Measurements from ENCODE around the gene INTS1. TPM values are rescaled to one million over a fixed set of nuclear protein-coding genes. Genes with fewer than 3 reads are reported as not detected.

INTS1 gene
- total and polyA plus RNA-seq, 10 of the 15 experiments (the other 5 are each of a cell fraction or from before 2014, with no cell fraction given), result 0.52 to 89.0 (median 15.1) TPM

DNA sequence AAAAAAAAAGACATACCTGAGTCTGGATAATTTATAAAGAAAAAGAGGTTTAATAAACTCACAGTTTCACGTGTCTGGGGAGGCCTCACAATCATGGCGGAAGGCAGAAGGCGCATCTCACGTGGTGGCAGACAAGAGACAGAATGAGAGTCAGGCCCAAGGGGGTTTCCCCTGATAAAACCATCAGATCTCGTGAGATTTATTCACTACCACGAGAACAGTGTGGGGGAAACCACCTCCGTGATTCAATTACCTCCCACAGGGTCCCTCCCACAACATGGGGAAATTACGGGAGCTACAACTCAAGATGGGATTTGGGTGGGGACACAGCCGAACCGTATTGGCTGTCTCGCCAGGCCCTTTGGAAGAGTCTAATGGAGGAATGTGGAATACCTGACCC, 17.3 kb upstream of the INTS1 start:
- in situ Hi-C loops (cut with MboI), result no loop called here
- ChIA-PET POLR2A (no interaction called here), RAD21 (ENCODE audit: unreplicated experiment) (no interaction called here), CTCF (interaction anchor here (0.6 kb wide), 1 partner anchor 341 kb away, joined by 3 read pairs; no protein-coding TSS in a partner anchor), SMC1A (ENCODE audit: uncharacterized antibody, unreplicated experiment) (no interaction called here)
- Histone ChIP-seq H3K27ac (ENCODE audit: control insufficient read depth, insufficient read depth) (no peak overlapping the region), H3K4me3 (no peak overlapping the region), H3K36me3 (ENCODE audit: control insufficient read depth in 2 of 2, insufficient read depth in 2 of 2, low read length in 1 of 2) (no peaks in the 10 kb centered on the region), H3K4me1 (ENCODE audit: control insufficient read depth, insufficient read depth, low read length) (no peaks in the 10 kb centered on the region), H2AFZ (ENCODE audit: control insufficient read depth, low read depth, low read length) (no peak overlapping the region), H3K27me3 (replicated peaks in 1 of 2; ENCODE audit: control insufficient read depth in 2 of 2, insufficient read depth in 2 of 2, low read length in 1 of 2) (no peaks in the 10 kb centered on the region), H3K4me2 (ENCODE audit: control insufficient read depth, insufficient read depth) (no peak overlapping the region), H3K9me3 (replicated peaks; ENCODE audit: control insufficient read depth, insufficient read depth, low read length) (peaks cover 2% of the 10 kb centered on the region; the same call in 1 of the 3 replicates), H3K9ac (ENCODE audit: control insufficient read depth, insufficient read depth, low read length) (no peak overlapping the region), H3K79me2 (ENCODE audit: control insufficient read depth, insufficient read depth, low read length) (no peaks in the 10 kb centered on the region), H4K20me1 (ENCODE audit: control insufficient read depth, insufficient read depth) (no peaks in the 10 kb centered on the region)
- intact Hi-C loops (cut with micrococcal nuclease; ENCODE audit: unreplicated experiment), result no loop called here
- FAIRE-seq, result no peak
- peak; percentile 49 for ATAC-seq
- TF ChIP-seq ZNF207 (IDR thresholded peaks at IDR 0.05; ENCODE audit: borderline replicate concordance) (no peak), EP300 (IDR thresholded peaks at IDR 0.05; ENCODE audit: borderline replicate concordance in 1 of 2, control insufficient read depth in 1 of 2, low read depth in 2 of 2, low read length in 2 of 2) (no peak), TCF7 (IDR thresholded peaks at IDR 0.05; ENCODE audit: borderline replicate concordance) (no peak), MEF2A (IDR thresholded peaks at IDR 0.05; ENCODE audit: insufficient read depth, low read depth, low read length) (no peak), MYB (IDR thresholded peaks at IDR 0.05; ENCODE audit: borderline replicate concordance, low read depth, low read length) (no peak), ZNF24 (IDR thresholded peaks at IDR 0.05) (no peak), JUND (IDR thresholded peaks at IDR 0.05; ENCODE audit: low read depth, low read length) (no peak), NR2F1 (conservative IDR thresholded peaks at IDR 0.05) (no peak), RUNX3 (IDR thresholded peaks at IDR 0.05; ENCODE audit: low read length) (no peak), ZNF687 (IDR thresholded peaks at IDR 0.05) (no peak), IRF4 (IDR thresholded peaks at IDR 0.05; ENCODE audit: low read depth, low read length) (no peak), KDM1A (IDR thresholded peaks at IDR 0.05; ENCODE audit: borderline replicate concordance) (no peak), ASH2L (IDR thresholded peaks at IDR 0.05; ENCODE audit: borderline replicate concordance, low read depth) (no peak), BCLAF1 (IDR thresholded peaks at IDR 0.05) (no peak), JUNB (IDR thresholded peaks at IDR 0.05) (no peak)
- TF ChIP-seq, protein P1, sequence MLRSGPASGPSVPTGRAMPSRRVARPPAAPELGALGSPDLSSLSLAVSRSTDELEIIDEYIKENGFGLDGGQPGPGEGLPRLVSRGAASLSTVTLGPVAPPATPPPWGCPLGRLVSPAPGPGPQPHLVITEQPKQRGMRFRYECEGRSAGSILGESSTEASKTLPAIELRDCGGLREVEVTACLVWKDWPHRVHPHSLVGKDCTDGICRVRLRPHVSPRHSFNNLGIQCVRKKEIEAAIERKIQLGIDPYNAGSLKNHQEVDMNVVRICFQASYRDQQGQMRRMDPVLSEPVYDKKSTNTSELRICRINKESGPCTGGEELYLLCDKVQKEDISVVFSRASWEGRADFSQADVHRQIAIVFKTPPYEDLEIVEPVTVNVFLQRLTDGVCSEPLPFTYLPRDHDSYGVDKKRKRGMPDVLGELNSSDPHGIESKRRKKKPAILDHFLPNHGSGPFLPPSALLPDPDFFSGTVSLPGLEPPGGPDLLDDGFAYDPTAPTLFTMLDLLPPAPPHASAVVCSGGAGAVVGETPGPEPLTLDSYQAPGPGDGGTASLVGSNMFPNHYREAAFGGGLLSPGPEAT (IDR thresholded peaks at IDR 0.05; ENCODE audit: low read depth), result no peak
- no peak for DNase-seq (ENCODE audit: low read depth, low spot score)
- BruUV-seq (replicated peaks), result no TSS peak
- WGBS (ENCODE audit: insufficient coverage, insufficient replicate concordance, low lambda C conversion rate, missing lambda C conversion rate), result 34% methylated on average over 11 of the region's 11 CpGs

All from GM12878 (cell line).